B cell (primary cell): ENCODE data around the gene PDCD11. TPM values are rescaled to one million over a fixed set of nuclear protein-coding genes. Genes with fewer than 3 reads are reported as not detected.

ENCODE experiments used
- ATAC-seq: fragments of 200-7000 bp; cut with Tn5 transposase; one replicate; pipeline ENCODE4 v1.10.0; 2021; ENCODE audit warnings: low read depth, mild to moderate bottlenecking, moderate number of reproducible peaks, moderate library complexity
- CTCF ChIA-PET: fragments of 350-600 bp; sonication (Branson Sonifier 250); formaldehyde crosslinking; loops from one replicate; lab custom pipeline; 2021; ENCODE audit warnings: antibody characterized with exemption, inconsistent platforms; lab: Charles Lee
- POLR2A ChIA-PET: fragments of 350-600 bp; sonication (Branson Sonifier 250); formaldehyde crosslinking; loops from one replicate; lab custom pipeline; 2021; ENCODE audit warnings: antibody characterized with exemption; lab: Charles Lee
- DNase-seq: peaks from one replicate; pipeline ENCODE4 v3.0.0; 2013
- H2AFZ ChIP-seq: 2 replicates; pipeline ENCODE4 v1.6.1; 2012; ENCODE audit warnings: mild to moderate bottlenecking, low read depth, low read length; ENCODE audit not compliant: insufficient read depth, poor library complexity, severe bottlenecking
- H3K27ac ChIP-seq, 2 donors: 1 replicate in 1 of 2; 2 replicates in 1 of 2; pipeline ENCODE4 v1.5.1; 2012 to 2013; ENCODE audit warnings: low read length in 2 of 2, mild to moderate bottlenecking in 2 of 2, moderate library complexity in 1 of 2
- H3K27me3 ChIP-seq, 4 experiments: fragments of 200-600 bp in 1 of 4; sonication (generic) in 1 of 4; replicated peaks in 1 of 4; 1 replicate in 2 of 4; 2 replicates in 2 of 4; pipeline versions ENCODE4 v1.6.1 to v1.7.0; 2013 to 2016; ENCODE audit warnings: low read length in 3 of 4, mild to moderate bottlenecking in 2 of 4, mixed read lengths in 1 of 4, moderate library complexity in 1 of 4; ENCODE audit not compliant: insufficient read depth in 4 of 4, control insufficient read depth in 3 of 4; ENCODE audit errors: control extremely low read depth in 1 of 4
- H3K36me3 ChIP-seq, 2 experiments: replicated peaks in 1 of 2; 1 replicate in 1 of 2; 2 replicates in 1 of 2; pipeline versions ENCODE4 v1.6.1 to v1.7.1; 2013; ENCODE audit warnings: low read length in 1 of 2; ENCODE audit not compliant: insufficient read depth in 2 of 2, control insufficient read depth in 1 of 2; ENCODE audit errors: control extremely low read depth in 1 of 2, extremely low read depth in 1 of 2
- H3K4me1 ChIP-seq, 2 donors: fragments of 200-600 bp in 1 of 2; sonication (generic) in 1 of 2; 1 replicate in 1 of 2; 2 replicates in 1 of 2; pipeline versions ENCODE4 v1.5.1 to v1.6.1; 2013 to 2017; ENCODE audit warnings: low read length in 2 of 2; ENCODE audit not compliant: control insufficient read depth in 2 of 2, insufficient read depth in 2 of 2
- H3K4me2 ChIP-seq: replicated peaks from 2 replicates; pipeline ENCODE3; 2012; ENCODE audit warnings: mild to moderate bottlenecking, low read depth, low read length; ENCODE audit not compliant: poor library complexity, severe bottlenecking
- H3K4me3 ChIP-seq, 5 experiments: fragments of 200-600 bp in 1 of 5; sonication (generic) in 1 of 5; 1 replicate in 3 of 5; 2 replicates in 2 of 5; pipeline versions ENCODE4 v1.5.1 to v1.7.0; 2011 to 2016; ENCODE audit warnings: low read length in 4 of 5, mild to moderate bottlenecking in 4 of 5, low read depth in 2 of 5, control low read depth in 1 of 5, moderate library complexity in 1 of 5; ENCODE audit not compliant: insufficient read depth in 1 of 5; ENCODE audit errors: control extremely low read depth in 1 of 5, extremely low read depth in 1 of 5
- H3K79me2 ChIP-seq: fragments of 200-600 bp; sonication (generic); one replicate; pipeline ENCODE4 v1.6.0; 2016; ENCODE audit warnings: low read length; ENCODE audit not compliant: control insufficient read depth, insufficient read depth
- H3K9ac ChIP-seq: fragments of 200-600 bp; sonication (generic); 2 replicates; pipeline ENCODE4 v1.6.1; 2017; ENCODE audit warnings: mild to moderate bottlenecking, low read length, moderate library complexity
- H3K9me3 ChIP-seq, 3 donors: one replicate each; pipeline versions ENCODE4 v1.6.1 to v1.7.1; 2013; ENCODE audit warnings: low read length in 2 of 3; ENCODE audit not compliant: control insufficient read depth in 2 of 3, insufficient read depth in 1 of 3; ENCODE audit errors: control extremely low read depth in 1 of 3
- H4K20me1 ChIP-seq: 2 replicates; pipeline ENCODE4 v1.6.0; 2012; ENCODE audit warnings: mild to moderate bottlenecking, low read length; ENCODE audit not compliant: insufficient read depth, control insufficient read depth, poor library complexity, severe bottlenecking
- H3K27ac Mint-ChIP-seq: one replicate; pipeline ENCODE4 v1.8.0; 2021; ENCODE audit warnings: mixed read lengths
- H3K27me3 Mint-ChIP-seq: one replicate; pipeline ENCODE4 v1.8.0; 2021; ENCODE audit warnings: mixed read lengths
- H3K4me1 Mint-ChIP-seq: one replicate; pipeline ENCODE4 v1.8.0; 2021; ENCODE audit warnings: mixed read lengths
- H3K4me3 Mint-ChIP-seq: one replicate; pipeline ENCODE4 v1.8.0; 2021; ENCODE audit warnings: mixed read lengths
- H3K9me3 Mint-ChIP-seq: one replicate; pipeline ENCODE4 v1.8.0; 2022; ENCODE audit warnings: mixed read lengths; ENCODE audit not compliant: insufficient read depth
- EZH2 ChIP-seq: IDR thresholded peaks from 2 replicates; pipeline ENCODE4 v1.6.1; 2012; ENCODE audit warnings: borderline replicate concordance, low read depth, mild to moderate bottlenecking, moderate library complexity, low read length; ENCODE audit not compliant: insufficient read depth, poor library complexity, severe bottlenecking
- WGBS: methylation state at CpG from one replicate; pipeline ENCODE4 v1.1.5; 2013; ENCODE audit warnings: missing lambda C conversion rate; ENCODE audit not compliant: insufficient coverage; 5-methylcytosine and 5-hydroxymethylcytosine counted together
- intact Hi-C: fragments of 100-400 bp; cut with micrococcal nuclease; formaldehyde crosslinking; loops from one replicate; pipeline ENCODE4 v1.10.0; 2022
- polyA plus RNA-seq: library from polyadenylated mRNA; depleted of rRNA; stranded (reverse); fragments of >200 nt; gene quantifications from 2 replicates; pipeline ENCODE4 v1.2.3, GENCODE V29; 2012
- total RNA-seq, 2 donors: library from RNA; stranded (reverse); fragments of 120-200 nt in 1 of 2; gene quantifications; 1 replicate in 1 of 2; 2 replicates in 1 of 2; pipeline versions ENCODE4 v1.2.3 to v1.2.4, GENCODE V29; 2013 to 2022
- TF ChIP-seq, protein P1 (sequence below): fragments of 200-600 bp; IDR thresholded peaks from one replicate; pipeline ENCODE4 v1.8.0; 2022; ENCODE audit warnings: antibody characterized with exemption, mild to moderate bottlenecking

The PDCD11 gene
- total and polyA plus RNA-seq, 2 donors (not counting 1 experiment from before 2014, with no cell fraction given): 15.9 to 42.3 TPM

DNA sequence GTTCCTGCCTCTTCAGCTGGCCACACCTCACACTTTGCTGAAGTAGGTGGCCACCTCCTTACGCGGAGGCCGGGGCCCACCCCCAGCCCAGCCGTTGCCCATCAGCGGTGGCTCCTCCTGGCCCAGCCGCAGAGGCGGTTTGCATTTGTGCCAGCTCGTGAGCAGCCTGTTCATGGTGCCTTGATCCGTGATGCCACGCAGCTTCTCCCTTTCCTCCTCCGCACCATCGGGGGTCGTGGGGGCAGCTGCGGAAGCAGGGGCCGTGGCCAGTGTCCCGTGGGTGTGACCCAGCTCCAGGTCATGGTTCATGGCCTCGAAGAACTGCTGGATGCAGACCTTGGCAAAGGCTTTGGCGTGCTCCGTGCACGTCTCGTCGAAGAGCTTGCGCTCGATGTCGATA, 58.8 kb downstream of the PDCD11 start:
- no peak overlapping the region for H3K4me3 ChIP-seq
- no peak overlapping the region for H3K27ac Mint-ChIP-seq
- TF ChIP-seq EZH2: no peak
- TF ChIP-seq, protein P1, sequence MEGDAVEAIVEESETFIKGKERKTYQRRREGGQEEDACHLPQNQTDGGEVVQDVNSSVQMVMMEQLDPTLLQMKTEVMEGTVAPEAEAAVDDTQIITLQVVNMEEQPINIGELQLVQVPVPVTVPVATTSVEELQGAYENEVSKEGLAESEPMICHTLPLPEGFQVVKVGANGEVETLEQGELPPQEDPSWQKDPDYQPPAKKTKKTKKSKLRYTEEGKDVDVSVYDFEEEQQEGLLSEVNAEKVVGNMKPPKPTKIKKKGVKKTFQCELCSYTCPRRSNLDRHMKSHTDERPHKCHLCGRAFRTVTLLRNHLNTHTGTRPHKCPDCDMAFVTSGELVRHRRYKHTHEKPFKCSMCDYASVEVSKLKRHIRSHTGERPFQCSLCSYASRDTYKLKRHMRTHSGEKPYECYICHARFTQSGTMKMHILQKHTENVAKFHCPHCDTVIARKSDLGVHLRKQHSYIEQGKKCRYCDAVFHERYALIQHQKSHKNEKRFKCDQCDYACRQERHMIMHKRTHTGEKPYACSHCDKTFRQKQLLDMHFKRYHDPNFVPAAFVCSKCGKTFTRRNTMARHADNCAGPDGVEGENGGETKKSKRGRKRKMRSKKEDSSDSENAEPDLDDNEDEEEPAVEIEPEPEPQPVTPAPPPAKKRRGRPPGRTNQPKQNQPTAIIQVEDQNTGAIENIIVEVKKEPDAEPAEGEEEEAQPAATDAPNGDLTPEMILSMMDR: no peak
- POLR2A ChIA-PET: interaction anchor here (1.0 kb wide), 1 partner anchor 16 kb away, joined by 4 read pairs; no protein-coding TSS in a partner anchor
- no peak overlapping the region for H2AFZ ChIP-seq
- H3K4me1 Mint-ChIP-seq: peaks cover 42% of the 10 kb centered on the region
- no peaks in the 10 kb centered on the region for H4K20me1 ChIP-seq
- H3K4me3 Mint-ChIP-seq: no peak overlapping the region
- CTCF ChIA-PET: interaction anchor here (0.5 to 7.1 kb wide), 3 partner anchors 17 to 885 kb away, joined by 3 to 50 read pairs (median 3); no protein-coding TSS in a partner anchor
- intact Hi-C loops: no loop called here
- H3K9me3 ChIP-seq: no peaks in the 10 kb centered on the region
- H3K4me2 ChIP-seq: no peak overlapping the region
- peaks cover 15% of the 10 kb centered on the region for H3K79me2 ChIP-seq
- H3K36me3 ChIP-seq: no peaks in the 10 kb centered on the region
- no peak overlapping the region for H3K9ac ChIP-seq
- H3K27me3 Mint-ChIP-seq: no peaks in the 10 kb centered on the region
- WGBS: 96% methylated on average over 25 of the region's 25 CpGs
- no peak for ATAC-seq
- no peaks in the 10 kb centered on the region for H3K9me3 Mint-ChIP-seq
- peaks cover 0 to 6% (median 0%) of the 10 kb centered on the region in 4 experiments for H3K27me3 ChIP-seq
- peaks cover 23 to 46% of the 10 kb centered on the region in 2 donors for H3K4me1 ChIP-seq
- DNase-seq: no peak
- no peak overlapping the region for H3K27ac ChIP-seq

- 92% methylated on average over 9 of the region's 9 CpGs for WGBS
- Histone ChIP-seq H2AFZ (no peak overlapping the region), H3K4me2 (no peak overlapping the region), H3K27ac (no peak overlapping the region), H3K27me3 (peaks cover 0 to 6% (median 0%) of the 10 kb centered on the region in 4 experiments), H3K9ac (no peak overlapping the region), H3K36me3 (no peaks in the 10 kb centered on the region), H3K9me3 (no peaks in the 10 kb centered on the region), H4K20me1 (no peaks in the 10 kb centered on the region), H3K4me1 (peaks cover 19 to 37% of the 10 kb centered on the region in 2 donors), H3K79me2 (peaks cover 15% of the 10 kb centered on the region), H3K4me3 (no peak overlapping the region)
- POLR2A ChIA-PET: interaction anchor here (1.0 kb wide), 1 partner anchor 15 kb away, joined by 4 read pairs; no protein-coding TSS in a partner anchor
- intact Hi-C loops: no loop called here
- no peak for TF ChIP-seq EZH2
- TF ChIP-seq, protein P1: no peak
- CTCF ChIA-PET: interaction anchor here (0.6 to 1.1 kb wide), 3 partner anchors 11 to 29 kb away, joined by 3 read pairs; no protein-coding TSS in a partner anchor
- Mint-ChIP-seq H3K4me1 (peaks cover 34% of the 10 kb centered on the region), H3K27ac (no peak overlapping the region), H3K4me3 (no peak overlapping the region), H3K27me3 (no peaks in the 10 kb centered on the region), H3K9me3 (no peaks in the 10 kb centered on the region)
- ATAC-seq (no peak), DNase-seq (no peak)
These were observed 59.7 kb downstream of the PDCD11 start for GRCh38 chr10:103456074-103456660.
